ENCODE results near the gene MYOCOS. TPM values are rescaled to one million over a fixed set of nuclear protein-coding genes. Genes with fewer than 3 reads are reported as not detected.
"Not testable (repeated sequence)": the region's sequence is repeated elsewhere in the genome, so short reads cannot be mapped to it uniquely, and the experiment has no call there.

The MYOCOS gene
- total RNA-seq, 1 donor from 2014 or later = not detected

DNA sequence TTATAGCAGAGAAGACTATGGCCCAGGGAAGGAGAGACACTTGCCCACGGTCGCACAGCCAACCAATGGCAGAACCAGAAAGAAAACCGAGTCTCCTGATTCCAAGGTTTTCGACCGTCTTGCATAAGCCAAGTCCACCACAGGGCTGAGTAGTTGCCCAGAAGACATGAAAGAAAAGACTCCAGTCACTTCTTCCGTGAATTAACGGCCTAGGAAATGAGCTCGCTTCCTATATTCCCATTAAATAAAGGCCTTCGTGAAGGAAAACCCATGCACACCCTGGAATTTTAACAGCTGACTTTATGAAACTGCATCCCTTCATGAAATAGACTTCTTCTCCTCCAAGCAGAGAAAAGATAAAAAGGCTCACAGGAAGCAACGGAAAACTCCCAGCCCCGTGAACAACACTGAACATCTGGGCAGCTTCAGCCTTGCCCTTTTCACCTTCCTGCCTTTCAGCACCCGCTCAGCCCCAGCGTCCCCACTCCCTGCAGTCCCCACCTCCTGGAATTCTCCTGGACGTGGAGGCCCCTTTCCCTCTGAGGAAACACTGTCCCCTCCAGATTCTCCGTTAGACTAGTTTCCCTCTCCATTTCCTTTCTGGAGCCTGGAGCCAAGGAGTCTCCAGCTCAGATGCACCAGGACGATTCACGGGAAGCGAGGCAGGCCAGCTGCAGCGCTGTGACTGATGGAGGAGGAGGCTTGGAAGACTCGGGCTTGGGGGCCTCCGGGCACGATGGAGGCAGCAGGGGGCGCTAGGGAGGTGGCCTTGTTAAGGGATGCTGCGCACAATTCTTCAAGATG is 33.1 kb downstream of the MYOCOS start:
- peak; percentile 93 for ATAC-seq
- DNase-seq = peak; percentile 92
- intact Hi-C loops (cut with micrococcal nuclease) = no loop called here

DNA sequence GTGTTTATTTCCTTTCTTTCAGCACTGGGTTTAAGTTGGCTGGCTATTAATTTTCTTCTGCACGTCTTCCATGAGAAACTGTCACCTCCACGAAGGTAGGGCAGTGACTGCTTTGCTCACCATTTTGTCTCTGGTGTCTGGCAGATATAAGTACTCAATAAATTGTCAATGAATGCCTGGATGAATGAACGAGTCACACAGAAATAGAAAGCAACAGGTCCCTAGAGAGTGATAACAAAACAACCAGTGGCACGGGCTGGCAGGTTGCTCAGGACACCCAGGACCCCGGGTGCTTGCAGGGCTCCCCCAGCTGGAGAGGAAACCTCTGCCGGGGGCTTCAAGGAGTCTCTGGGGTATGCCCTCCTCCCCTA is 33.7 kb downstream of the MYOCOS start:
- ATAC-seq (no peak), DNase-seq (peak; percentile 32)
- intact Hi-C loops (cut with micrococcal nuclease) = no loop called here

DNA sequence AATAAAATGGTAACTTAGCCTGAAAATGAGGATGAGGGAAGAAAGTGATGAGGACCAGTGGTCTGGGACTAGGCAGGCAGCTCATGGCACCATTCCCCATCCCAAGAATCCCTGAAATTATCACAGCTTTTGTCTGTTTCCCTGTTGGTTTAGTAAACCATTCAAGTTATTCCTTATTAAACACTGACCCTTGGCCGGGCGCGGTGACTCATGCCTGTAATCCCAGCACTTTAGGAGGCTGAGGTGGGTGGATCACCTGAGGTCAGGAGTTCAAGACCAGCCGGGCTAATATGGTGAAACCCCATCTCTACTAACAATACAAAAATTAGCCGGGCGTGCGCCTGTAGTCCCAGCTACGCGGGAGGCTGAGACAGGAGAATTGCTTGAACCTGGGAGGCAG is 34.2 kb downstream of the MYOCOS start:
- DNase-seq; ATAC-seq; intact Hi-C loops (cut with micrococcal nuclease): not testable (repeated sequence)

DNA sequence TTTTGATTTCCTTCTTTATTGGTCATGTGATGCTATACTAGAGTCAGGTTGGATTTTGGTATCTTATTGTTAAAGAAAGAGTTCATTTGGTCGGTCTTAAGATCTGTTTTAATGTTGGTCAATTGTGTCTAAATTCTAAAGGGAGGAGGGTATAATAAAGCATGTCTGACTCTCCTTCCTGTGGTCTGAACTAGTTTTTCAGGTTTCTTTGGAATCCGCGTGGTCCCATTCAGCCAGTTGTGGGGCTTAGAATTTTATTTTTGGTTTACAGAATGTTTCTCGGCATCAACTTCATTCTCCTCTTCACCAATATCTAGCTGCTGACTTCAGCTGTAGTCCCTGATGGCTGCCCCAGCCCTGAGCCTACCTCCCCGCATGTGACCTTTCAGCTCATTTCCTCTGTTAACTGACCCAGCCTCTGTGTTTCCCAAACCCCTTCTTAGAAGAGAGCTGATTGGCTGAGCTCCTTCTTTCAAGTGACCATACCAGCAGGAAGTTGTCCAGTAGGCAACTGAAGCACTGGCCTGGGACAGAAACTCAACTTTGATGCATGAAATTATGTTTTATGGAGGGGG is 39.1 kb downstream of the MYOCOS start:
- intact Hi-C loops (cut with micrococcal nuclease) = no loop called here
- DNase-seq = no peak
- no peak for ATAC-seq

DNA sequence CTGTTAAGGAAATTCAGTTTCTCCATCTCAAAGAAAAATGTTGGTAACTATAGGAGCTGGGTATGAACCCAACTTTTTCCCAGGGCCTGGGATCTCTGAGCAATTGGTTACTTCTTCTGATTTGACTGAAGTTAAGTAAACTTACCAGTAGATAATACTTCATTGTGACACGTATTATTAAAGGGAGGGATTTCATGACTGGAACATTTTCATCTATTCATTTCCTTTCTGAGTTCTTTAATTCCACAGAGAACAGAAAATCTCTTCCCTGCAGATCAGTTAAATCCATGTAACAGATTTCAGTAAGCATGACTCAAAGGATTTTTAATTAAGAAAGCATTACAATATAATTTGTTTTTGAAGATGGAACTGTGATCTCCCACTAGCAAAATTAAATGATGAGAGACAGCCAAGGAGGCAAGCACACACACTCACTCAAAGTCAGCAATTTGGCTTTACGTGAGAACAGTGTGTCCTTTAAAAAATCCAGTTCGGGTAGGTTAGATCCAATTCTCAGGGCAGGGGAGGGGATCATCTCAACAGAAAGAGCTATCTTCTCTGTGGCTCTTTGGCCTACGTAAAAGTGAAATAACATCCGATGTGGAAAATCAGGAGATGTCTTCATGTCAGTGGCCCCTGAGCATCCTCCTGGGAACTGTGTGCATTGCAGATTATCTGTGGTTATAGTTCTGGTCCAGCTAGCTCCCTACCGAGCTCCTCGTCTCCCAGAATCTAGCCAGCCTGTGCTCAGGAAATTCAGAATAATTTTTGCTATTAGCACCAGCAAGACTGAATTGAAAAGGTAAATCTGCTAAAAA is 41.2 kb downstream of the MYOCOS start:
- ATAC-seq (peak; percentile 61), DNase-seq (no peak)
- intact Hi-C loops (cut with micrococcal nuclease) = no loop called here

DNA sequence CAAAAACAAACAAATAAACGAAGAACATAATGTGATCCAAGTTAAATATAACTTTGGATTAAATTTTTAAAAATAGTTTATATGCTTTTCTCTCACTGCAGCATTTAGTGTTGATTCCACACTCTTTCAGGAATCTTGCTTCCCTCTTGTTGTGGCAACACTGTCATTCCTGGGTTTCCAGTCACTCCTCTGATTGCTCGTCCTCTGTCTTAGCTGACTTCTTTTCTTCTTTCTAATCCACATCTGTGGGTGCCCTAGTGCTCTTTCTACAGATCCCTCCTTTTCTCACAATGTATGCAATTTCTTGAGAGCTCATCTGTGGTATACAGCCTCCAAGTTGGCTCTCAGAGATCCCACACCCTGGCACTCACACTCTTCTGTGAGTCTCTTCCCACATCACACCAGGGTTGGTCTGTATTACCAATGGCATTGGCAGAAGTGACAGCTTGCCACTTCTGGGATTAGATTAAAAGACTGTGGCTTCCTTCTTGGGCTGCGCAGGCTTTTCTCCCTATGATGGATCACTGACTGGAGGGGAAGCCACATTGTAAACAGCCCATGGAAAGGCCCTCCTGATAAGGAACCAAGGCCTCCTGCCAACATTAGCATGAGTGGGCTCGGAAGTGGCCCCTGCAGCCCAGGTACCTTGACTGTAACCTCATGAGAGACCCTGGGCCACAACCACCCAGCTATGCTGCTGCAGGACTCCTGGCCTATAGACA is 42.0 kb downstream of the MYOCOS start:
- DNase-seq (no peak), ATAC-seq (no peak)
- intact Hi-C loops (cut with micrococcal nuclease) = no loop called here

DNA sequence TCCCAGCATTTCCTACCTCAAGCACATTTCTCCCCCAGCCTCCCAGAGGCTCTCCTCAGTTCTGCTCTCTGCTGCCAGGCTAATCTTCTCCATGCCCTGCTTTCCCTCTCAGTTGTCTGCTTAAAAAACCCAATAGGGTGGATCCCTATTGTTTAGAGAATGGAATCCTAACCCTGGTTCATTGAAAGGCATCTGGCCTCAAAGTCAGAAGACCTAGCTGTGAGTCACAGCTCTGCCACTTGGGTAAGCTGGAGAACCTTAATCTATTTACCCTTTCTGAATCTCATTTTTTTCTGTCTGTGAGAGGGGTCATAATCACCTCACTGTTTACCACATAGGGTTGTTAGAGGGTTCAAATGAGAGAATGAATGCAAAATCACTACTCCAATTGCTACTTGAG is 42.9 kb downstream of the MYOCOS start:
- ATAC-seq (no peak), DNase-seq (no peak)
- intact Hi-C loops (cut with micrococcal nuclease) = no loop called here

DNA sequence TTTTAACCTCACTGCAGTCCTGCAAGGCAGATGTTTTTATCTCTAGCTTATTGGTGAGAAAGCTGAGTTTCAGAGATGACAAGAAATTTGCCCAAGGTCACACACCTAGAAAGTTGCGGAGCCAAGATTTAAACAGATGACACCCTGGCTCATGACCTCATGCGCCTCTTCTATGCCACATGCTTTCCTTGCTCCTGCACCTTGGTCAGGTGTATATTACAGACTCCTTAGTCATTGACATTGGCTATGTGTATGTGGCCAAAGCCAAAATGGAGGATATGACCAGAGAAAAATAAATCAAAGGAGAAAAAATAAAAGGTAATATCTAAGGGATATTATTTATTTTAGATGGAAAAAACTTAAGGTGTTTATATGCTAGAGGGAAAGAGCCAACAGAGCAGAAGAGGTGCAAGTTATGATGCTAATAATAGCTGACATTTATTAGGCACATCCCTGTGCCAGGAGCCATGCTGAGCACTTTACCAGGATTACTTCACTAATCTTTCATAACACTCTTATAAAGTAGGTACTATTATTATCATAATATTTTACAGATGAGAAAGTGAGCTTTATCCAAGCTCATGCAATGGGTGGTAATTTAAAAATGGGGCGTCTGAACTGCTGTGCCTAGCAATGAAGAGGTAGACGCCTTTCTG is 44.2 kb downstream of the MYOCOS start:
- intact Hi-C loops (cut with micrococcal nuclease) = no loop called here
- DNase-seq (peak; percentile 38), ATAC-seq (peak; percentile 92)

DNA sequence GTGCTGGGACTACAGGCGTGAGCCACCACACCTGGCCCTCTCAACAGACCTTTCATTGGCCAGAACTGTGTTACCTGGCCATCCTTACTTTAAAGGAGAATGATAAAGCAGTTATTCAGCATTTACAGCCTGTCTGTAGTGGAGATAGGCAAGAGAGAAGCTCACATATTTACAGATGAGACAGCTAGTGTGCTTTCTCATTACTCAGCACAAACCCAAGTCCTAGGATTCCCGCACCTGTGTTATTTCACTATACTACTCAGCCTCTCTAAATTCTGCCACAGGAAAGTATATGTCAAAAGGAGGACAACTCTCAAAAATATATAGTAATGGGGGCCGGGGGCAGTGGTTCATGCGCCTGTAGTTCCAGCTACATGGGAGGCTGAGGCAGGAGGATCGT is 46.3 kb downstream of the MYOCOS start:
- no peak for DNase-seq
- intact Hi-C loops (cut with micrococcal nuclease) = no loop called here
- ATAC-seq = no peak

DNA sequence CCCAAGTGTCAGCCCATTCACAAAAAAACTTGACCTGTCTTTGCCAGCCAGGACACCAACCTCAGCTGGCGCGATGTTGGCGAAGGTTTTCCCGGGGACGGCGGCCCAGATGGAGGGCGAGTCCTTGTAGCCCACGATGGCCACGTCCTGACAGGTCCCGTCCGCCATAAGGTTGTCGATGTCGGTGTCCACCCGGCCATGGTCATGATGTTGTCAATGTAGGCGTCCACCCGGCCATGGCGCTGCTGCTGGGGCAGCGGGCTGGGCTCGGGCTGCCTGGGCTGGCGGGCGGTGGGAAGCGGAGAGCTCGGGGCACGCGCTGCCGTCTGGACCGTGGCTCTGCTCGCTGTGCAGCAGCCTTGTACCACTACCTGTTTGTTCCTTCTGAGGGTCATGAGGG is 48.7 kb downstream of the MYOCOS start:
- intact Hi-C loops (cut with micrococcal nuclease) = no loop called here
- DNase-seq = no peak
- ATAC-seq = no peak

DNA sequence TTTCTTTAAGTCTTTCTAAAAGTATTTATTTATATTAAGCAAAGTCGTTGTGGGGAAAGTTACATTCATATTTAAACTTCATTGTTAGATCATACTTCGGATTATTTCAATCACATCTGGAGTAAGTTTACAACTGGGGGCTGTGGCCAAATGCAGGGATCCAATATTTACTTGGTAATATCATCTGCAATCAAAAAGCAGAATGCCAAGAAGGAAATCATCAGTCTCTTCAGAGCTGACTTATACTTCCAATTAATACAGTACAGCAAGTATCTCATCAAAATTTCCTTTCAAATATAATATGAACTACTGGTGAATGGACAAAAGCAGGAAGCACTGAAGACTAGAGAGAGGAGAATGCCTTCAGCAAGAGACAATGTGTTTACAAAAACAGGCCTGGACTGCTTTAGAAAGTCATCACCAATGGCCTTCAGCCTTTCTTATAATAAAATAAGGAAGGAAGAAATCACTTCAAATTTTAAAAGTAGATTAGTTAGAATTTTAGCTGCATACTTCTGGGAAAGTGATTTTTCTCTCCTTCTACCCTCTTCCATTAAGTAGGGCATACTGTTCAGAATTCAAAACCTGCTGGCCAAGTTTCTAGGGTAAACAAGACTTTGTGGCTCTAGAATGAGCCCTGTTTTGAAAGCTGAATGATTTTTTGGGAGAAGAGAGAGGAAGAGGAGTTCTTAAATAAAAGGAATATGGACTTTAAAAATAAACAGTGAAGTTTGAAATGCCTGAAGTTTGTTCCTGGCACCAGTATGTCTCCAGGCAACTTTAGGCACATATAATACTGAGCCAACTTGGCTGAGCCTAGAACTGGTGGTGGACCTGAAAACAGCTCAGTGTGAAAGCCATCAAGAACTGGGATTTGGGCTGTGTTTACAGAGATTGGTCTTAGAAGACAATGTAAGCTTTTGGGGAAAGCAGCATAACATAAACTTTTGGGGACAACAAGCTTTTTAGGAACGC is 52.7 kb downstream of the MYOCOS start:
- no peak for DNase-seq
- intact Hi-C loops (cut with micrococcal nuclease) = no loop called here
- ATAC-seq = peak; percentile 81

Other genes starting within 250 kb of the MYOCOS start
- gene PRRC2C, start 136.7 kb upstream of the MYOCOS start, total RNA-seq = 51.7 TPM
- gene MYOC, start 30.4 kb downstream of the MYOCOS start, total RNA-seq = 8.3 TPM
- gene VAMP4, start 119.8 kb downstream of the MYOCOS start, total RNA-seq = 11.4 TPM
- gene METTL13, start 159.4 kb downstream of the MYOCOS start, total RNA-seq = 18.8 TPM
- gene DNM3, start 219.3 kb downstream of the MYOCOS start, total RNA-seq = 2.3 TPM